NB4 (cell line): Measurements from ENCODE around the gene DEXI.

Experiments used
- DNase-seq: peaks from one replicate; pipeline ENCODE4 v3.0.0; 2010; ENCODE audit warnings: low read depth
- H3K4me3 ChIP-seq: one replicate; pipeline ENCODE4 v1.5.1; 2011; ENCODE audit warnings: mild to moderate bottlenecking, low read depth, low read length, moderate library complexity
- MYC ChIP-seq: IDR thresholded peaks from 2 replicates; pipeline ENCODE4 v1.6.1; 2011; ENCODE audit warnings: low read depth, low read length
- POLR2A ChIP-seq: IDR thresholded peaks from 2 replicates; pipeline ENCODE4 v1.6.1; 2011; ENCODE audit warnings: mild to moderate bottlenecking; ENCODE audit not compliant: insufficient read length; ENCODE audit errors: extremely low read depth
- TF ChIP-seq, protein P1 (sequence below): IDR thresholded peaks from 2 replicates; pipeline ENCODE4 v1.6.1; 2011; ENCODE audit warnings: low read depth, low read length
- TF ChIP-seq, protein P2 (sequence below): IDR thresholded peaks from one replicate; pipeline ENCODE4 v1.5.1; 2012; ENCODE audit warnings: low read depth, low read length

DEXI gene

GRCh38 chr16:10966129-10966528 is 23.9 kb upstream of the DEXI start:
- TF ChIP-seq, protein P1, sequence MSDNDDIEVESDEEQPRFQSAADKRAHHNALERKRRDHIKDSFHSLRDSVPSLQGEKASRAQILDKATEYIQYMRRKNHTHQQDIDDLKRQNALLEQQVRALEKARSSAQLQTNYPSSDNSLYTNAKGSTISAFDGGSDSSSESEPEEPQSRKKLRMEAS, result no peak
- TF ChIP-seq, protein P2, sequence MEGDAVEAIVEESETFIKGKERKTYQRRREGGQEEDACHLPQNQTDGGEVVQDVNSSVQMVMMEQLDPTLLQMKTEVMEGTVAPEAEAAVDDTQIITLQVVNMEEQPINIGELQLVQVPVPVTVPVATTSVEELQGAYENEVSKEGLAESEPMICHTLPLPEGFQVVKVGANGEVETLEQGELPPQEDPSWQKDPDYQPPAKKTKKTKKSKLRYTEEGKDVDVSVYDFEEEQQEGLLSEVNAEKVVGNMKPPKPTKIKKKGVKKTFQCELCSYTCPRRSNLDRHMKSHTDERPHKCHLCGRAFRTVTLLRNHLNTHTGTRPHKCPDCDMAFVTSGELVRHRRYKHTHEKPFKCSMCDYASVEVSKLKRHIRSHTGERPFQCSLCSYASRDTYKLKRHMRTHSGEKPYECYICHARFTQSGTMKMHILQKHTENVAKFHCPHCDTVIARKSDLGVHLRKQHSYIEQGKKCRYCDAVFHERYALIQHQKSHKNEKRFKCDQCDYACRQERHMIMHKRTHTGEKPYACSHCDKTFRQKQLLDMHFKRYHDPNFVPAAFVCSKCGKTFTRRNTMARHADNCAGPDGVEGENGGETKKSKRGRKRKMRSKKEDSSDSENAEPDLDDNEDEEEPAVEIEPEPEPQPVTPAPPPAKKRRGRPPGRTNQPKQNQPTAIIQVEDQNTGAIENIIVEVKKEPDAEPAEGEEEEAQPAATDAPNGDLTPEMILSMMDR, result no peak
- TF ChIP-seq MYC (no peak), POLR2A (no peak)
- H3K4me3 ChIP-seq, result no peak overlapping the region
- no peak for DNase-seq

- no peak overlapping the region for H3K4me3 ChIP-seq
- TF ChIP-seq, protein P1, result no peak
- TF ChIP-seq MYC (no peak), POLR2A (no peak)
- TF ChIP-seq, protein P2, result no peak
- peak; percentile 45 for DNase-seq
Measured at GRCh38 chr16:10965440-10966061, 23.3 kb upstream of the DEXI start.

DNA sequence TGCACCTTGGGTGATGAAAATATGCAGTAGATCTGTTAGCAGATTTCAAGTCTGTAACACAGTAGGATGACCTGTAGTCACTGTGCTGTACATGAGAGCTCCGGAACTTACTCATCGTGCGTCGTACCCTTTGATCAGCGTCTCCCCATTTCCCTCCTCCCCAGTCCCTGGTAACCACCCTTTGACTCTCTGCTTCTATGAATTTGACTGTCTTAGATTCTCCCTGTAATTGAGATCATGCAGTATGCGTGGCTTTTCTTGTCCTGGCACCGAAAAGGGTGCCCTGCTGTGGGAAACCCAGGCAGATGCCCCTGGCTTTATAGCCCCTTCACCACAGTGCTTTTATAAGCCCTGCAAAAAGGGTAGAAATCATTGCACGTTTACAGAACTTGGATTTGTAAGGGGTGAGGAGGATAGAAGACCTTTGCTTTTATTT is 22.6 kb upstream of the DEXI start:
- TF ChIP-seq, protein P2, result no peak
- TF ChIP-seq, protein P1, result no peak
- TF ChIP-seq POLR2A, result no peak
- no peak for DNase-seq
- H3K4me3 ChIP-seq, result no peak overlapping the region

GRCh38 chr16:10964039-10964890 is 22.0 kb upstream of the DEXI start:
- TF ChIP-seq, protein P2, result peak; percentile 91
- TF ChIP-seq, protein P1, result peak; percentile 47; the same call in 1 of the 2 replicates
- no peak for TF ChIP-seq POLR2A
- TF ChIP-seq MYC, result no peak

GRCh38 chr16:10961231-10961630 is 19.0 kb upstream of the DEXI start:
- TF ChIP-seq MYC (no peak), POLR2A (no peak)
- TF ChIP-seq, protein P2, result no peak
- TF ChIP-seq, protein P1, result no peak

More at GRCh38 chr16:10964039-10964890, 22.0 kb upstream of the DEXI start:
- no peak overlapping the region for H3K4me3 ChIP-seq
- peak; percentile 83 for DNase-seq

More at GRCh38 chr16:10961231-10961630, 19.0 kb upstream of the DEXI start:
- no peak overlapping the region for H3K4me3 ChIP-seq
- no peak for DNase-seq
